Measurements from ENCODE around the gene SMDT1.

DNA sequence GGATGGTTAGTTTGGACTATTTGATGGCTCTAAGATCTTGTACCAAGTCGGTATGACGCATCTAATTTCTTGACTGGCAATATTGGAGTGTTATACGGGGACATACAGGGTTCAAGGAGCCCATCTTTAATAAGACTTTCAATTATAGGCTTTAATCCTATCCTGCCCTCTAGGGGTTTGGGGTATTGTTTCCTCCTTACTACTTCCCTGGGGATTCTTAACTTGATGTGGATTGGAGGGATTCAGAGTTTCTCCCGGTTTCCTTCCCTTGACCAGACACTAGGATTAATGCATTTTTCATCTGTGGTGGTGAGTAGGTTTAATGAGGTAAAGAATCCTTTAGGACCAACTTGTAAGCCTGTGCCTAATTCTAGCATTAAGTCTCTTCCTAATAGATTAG lies 32.3 kb downstream of the SMDT1 start:
- TF ChIP-seq, protein P1, sequence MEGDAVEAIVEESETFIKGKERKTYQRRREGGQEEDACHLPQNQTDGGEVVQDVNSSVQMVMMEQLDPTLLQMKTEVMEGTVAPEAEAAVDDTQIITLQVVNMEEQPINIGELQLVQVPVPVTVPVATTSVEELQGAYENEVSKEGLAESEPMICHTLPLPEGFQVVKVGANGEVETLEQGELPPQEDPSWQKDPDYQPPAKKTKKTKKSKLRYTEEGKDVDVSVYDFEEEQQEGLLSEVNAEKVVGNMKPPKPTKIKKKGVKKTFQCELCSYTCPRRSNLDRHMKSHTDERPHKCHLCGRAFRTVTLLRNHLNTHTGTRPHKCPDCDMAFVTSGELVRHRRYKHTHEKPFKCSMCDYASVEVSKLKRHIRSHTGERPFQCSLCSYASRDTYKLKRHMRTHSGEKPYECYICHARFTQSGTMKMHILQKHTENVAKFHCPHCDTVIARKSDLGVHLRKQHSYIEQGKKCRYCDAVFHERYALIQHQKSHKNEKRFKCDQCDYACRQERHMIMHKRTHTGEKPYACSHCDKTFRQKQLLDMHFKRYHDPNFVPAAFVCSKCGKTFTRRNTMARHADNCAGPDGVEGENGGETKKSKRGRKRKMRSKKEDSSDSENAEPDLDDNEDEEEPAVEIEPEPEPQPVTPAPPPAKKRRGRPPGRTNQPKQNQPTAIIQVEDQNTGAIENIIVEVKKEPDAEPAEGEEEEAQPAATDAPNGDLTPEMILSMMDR (IDR thresholded peaks at IDR 0.05) = no peak
- no peak for TF ChIP-seq JUNB (IDR thresholded peaks at IDR 0.05)
- TF ChIP-seq, protein P2, sequence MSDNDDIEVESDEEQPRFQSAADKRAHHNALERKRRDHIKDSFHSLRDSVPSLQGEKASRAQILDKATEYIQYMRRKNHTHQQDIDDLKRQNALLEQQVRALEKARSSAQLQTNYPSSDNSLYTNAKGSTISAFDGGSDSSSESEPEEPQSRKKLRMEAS (IDR thresholded peaks at IDR 0.05) = no peak
- no peak for TF ChIP-seq RFX5 (IDR thresholded peaks at IDR 0.05)
- TF ChIP-seq RAD21 (conservative IDR thresholded peaks at IDR 0.05 in 1 of 2, IDR thresholded peaks at IDR 0.05 in 1 of 2) = no peak
- no peak for TF ChIP-seq FOSL2 (IDR thresholded peaks at IDR 0.05)
- no peak for TF ChIP-seq FOSL2 (CRISPR knock-in tag; IDR thresholded peaks at IDR 0.05)
- no peak for TF ChIP-seq CEBPB (IDR thresholded peaks at IDR 0.05)
- no peak for TF ChIP-seq PHF8 (IDR thresholded peaks at IDR 0.05; ENCODE audit: borderline replicate concordance, low read depth)
- TF ChIP-seq CHD4 (IDR thresholded peaks at IDR 0.05; ENCODE audit: borderline replicate concordance) = no peak
- TF ChIP-seq HDAC2 (IDR thresholded peaks at IDR 0.05) = no peak
- no peak for TF ChIP-seq HOXA7 (CRISPR knock-in tag; IDR thresholded peaks at IDR 0.05)
- TF ChIP-seq JUN (IDR thresholded peaks at IDR 0.05) = no peak
- TF ChIP-seq, protein P3, sequence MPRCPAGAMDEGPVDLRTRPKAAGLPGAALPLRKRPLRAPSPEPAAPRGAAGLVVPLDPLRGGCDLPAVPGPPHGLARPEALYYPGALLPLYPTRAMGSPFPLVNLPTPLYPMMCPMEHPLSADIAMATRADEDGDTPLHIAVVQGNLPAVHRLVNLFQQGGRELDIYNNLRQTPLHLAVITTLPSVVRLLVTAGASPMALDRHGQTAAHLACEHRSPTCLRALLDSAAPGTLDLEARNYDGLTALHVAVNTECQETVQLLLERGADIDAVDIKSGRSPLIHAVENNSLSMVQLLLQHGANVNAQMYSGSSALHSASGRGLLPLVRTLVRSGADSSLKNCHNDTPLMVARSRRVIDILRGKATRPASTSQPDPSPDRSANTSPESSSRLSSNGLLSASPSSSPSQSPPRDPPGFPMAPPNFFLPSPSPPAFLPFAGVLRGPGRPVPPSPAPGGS (IDR thresholded peaks at IDR 0.05) = no peak
- TF ChIP-seq, protein P4, sequence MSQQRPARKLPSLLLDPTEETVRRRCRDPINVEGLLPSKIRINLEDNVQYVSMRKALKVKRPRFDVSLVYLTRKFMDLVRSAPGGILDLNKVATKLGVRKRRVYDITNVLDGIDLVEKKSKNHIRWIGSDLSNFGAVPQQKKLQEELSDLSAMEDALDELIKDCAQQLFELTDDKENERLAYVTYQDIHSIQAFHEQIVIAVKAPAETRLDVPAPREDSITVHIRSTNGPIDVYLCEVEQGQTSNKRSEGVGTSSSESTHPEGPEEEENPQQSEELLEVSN (IDR thresholded peaks at IDR 0.05; ENCODE audit: borderline replicate concordance, low read depth) = no peak
